ENCODE results near the gene CABP7. TPM values are rescaled to one million over a fixed set of nuclear protein-coding genes. Genes with fewer than 3 reads are reported as not detected.

Gene CABP7
- total RNA-seq, 1 experiment from 2014 or later = not detected

DNA sequence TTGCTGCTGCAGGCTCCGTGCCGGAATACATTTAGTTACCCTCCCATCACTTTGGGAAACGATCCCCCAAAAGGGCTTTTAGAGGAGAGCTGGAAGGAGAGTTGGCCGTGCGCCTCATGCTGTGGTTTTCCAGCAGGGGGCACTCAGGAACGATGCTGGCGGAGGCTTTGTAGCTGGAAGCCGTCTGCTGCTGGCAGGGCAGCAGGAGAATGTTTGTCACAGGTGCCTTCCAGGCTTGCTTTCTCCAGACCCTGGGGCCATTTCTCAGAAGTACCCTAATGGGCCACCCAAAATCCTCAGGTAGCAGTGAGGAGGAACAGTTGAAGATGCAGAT is 30.0 kb upstream of the CABP7 start:
- POLR2A ChIA-PET = no interaction called here

More for the DNA sequence above, 30.0 kb upstream of the CABP7 start:
- no peak for DNase-seq (ENCODE audit: low read depth, low spot score)
- ATAC-seq = peak; percentile 74
- Histone ChIP-seq H3K4me2 (ENCODE audit: low read length) (no peak overlapping the region), H3K9me3 (ENCODE audit: control insufficient read depth in 1 of 2, insufficient read depth in 1 of 2, low read depth in 1 of 2, low read length in 2 of 2) (no peaks in the 10 kb centered on the region), H3K27ac (ENCODE audit: low read depth, low read length) (no peak overlapping the region), H3K9ac (ENCODE audit: low read length) (no peak overlapping the region), H3K36me3 (ENCODE audit: control insufficient read depth in 1 of 2, insufficient read depth in 2 of 2, low read length in 2 of 2) (no peaks in the 10 kb centered on the region), H3K4me3 (replicated peaks in 1 of 2; ENCODE audit: low read depth in 1 of 2, low read length in 2 of 2) (no peak overlapping the region), H3K4me1 (ENCODE audit: control insufficient read depth in 1 of 2, insufficient read depth in 2 of 2, low read length in 2 of 2) (no peaks in the 10 kb centered on the region), H3K27me3 (ENCODE audit: insufficient read depth, low read length) (no peaks in the 10 kb centered on the region), H3K79me2 (ENCODE audit: insufficient read depth, low read length) (no peaks in the 10 kb centered on the region; the same call in 1 of the 2 replicates), H4K20me1 (ENCODE audit: insufficient read depth) (no peaks in the 10 kb centered on the region), H2AFZ (ENCODE audit: low read depth, low read length, poor library complexity, severe bottlenecking) (no peak overlapping the region), H3K9me2 (ENCODE audit: insufficient read depth) (no peaks in the 10 kb centered on the region)
- TF ChIP-seq CEBPB (IDR thresholded peaks at IDR 0.05; ENCODE audit: low read depth) (no peak), EGR1 (IDR thresholded peaks at IDR 0.05; ENCODE audit: low read depth) (no peak), POLR2A (IDR thresholded peaks at IDR 0.05; ENCODE audit: borderline replicate concordance, extremely low read depth, insufficient read depth, insufficient read length) (no peak), CBX3 (IDR thresholded peaks at IDR 0.05; ENCODE audit: low read depth) (no peak), YY1 (IDR thresholded peaks at IDR 0.05; ENCODE audit: extremely low read depth, insufficient replicate concordance, low read depth, low read length) (no peak), RAD21 (IDR thresholded peaks at IDR 0.05; ENCODE audit: low read depth) (peak; percentile 64), TCF7L2 (IDR thresholded peaks at IDR 0.05; ENCODE audit: borderline replicate concordance, extremely low read depth, insufficient read depth, insufficient read length) (peak; percentile 78), JUND (IDR thresholded peaks at IDR 0.05) (no peak), ELF1 (IDR thresholded peaks at IDR 0.05; ENCODE audit: borderline replicate concordance, low read depth) (no peak), EZH2 (IDR thresholded peaks at IDR 0.05) (no peak), ZNF274 (IDR thresholded peaks at IDR 0.05; ENCODE audit: low read depth, low read length) (no peak), FOSL1 (IDR thresholded peaks at IDR 0.05; ENCODE audit: low read depth) (no peak), SIN3A (IDR thresholded peaks at IDR 0.05; ENCODE audit: low read depth) (no peak), POLR2AphosphoS5 (IDR thresholded peaks at IDR 0.05; ENCODE audit: low read depth, low read length) (no peak)
- TF ChIP-seq, protein P1, sequence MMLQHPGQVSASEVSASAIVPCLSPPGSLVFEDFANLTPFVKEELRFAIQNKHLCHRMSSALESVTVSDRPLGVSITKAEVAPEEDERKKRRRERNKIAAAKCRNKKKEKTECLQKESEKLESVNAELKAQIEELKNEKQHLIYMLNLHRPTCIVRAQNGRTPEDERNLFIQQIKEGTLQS (IDR thresholded peaks at IDR 0.05) = no peak
- TF ChIP-seq, protein P2, sequence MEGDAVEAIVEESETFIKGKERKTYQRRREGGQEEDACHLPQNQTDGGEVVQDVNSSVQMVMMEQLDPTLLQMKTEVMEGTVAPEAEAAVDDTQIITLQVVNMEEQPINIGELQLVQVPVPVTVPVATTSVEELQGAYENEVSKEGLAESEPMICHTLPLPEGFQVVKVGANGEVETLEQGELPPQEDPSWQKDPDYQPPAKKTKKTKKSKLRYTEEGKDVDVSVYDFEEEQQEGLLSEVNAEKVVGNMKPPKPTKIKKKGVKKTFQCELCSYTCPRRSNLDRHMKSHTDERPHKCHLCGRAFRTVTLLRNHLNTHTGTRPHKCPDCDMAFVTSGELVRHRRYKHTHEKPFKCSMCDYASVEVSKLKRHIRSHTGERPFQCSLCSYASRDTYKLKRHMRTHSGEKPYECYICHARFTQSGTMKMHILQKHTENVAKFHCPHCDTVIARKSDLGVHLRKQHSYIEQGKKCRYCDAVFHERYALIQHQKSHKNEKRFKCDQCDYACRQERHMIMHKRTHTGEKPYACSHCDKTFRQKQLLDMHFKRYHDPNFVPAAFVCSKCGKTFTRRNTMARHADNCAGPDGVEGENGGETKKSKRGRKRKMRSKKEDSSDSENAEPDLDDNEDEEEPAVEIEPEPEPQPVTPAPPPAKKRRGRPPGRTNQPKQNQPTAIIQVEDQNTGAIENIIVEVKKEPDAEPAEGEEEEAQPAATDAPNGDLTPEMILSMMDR (IDR thresholded peaks at IDR 0.05 in 2 of 3, conservative IDR thresholded peaks at IDR 0.05 in 1 of 3; ENCODE audit: borderline replicate concordance in 1 of 3, insufficient read depth in 1 of 3, low read depth in 2 of 3, low read length in 2 of 3) = peak; percentile 56 to 73 (median 71); a peak in 5 of 6 replicates
- TF ChIP-seq, protein P3, sequence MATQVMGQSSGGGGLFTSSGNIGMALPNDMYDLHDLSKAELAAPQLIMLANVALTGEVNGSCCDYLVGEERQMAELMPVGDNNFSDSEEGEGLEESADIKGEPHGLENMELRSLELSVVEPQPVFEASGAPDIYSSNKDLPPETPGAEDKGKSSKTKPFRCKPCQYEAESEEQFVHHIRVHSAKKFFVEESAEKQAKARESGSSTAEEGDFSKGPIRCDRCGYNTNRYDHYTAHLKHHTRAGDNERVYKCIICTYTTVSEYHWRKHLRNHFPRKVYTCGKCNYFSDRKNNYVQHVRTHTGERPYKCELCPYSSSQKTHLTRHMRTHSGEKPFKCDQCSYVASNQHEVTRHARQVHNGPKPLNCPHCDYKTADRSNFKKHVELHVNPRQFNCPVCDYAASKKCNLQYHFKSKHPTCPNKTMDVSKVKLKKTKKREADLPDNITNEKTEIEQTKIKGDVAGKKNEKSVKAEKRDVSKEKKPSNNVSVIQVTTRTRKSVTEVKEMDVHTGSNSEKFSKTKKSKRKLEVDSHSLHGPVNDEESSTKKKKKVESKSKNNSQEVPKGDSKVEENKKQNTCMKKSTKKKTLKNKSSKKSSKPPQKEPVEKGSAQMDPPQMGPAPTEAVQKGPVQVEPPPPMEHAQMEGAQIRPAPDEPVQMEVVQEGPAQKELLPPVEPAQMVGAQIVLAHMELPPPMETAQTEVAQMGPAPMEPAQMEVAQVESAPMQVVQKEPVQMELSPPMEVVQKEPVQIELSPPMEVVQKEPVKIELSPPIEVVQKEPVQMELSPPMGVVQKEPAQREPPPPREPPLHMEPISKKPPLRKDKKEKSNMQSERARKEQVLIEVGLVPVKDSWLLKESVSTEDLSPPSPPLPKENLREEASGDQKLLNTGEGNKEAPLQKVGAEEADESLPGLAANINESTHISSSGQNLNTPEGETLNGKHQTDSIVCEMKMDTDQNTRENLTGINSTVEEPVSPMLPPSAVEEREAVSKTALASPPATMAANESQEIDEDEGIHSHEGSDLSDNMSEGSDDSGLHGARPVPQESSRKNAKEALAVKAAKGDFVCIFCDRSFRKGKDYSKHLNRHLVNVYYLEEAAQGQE (IDR thresholded peaks at IDR 0.05; ENCODE audit: low read depth) = no peak
- CTCF ChIA-PET = interaction anchor here (0.6 to 2.5 kb wide), 14 partner anchors 10 to 637 kb away, joined by 3 to 25 read pairs (median 4); partner anchors contain the start of gene TBC1D10A
- intact Hi-C loops (cut with micrococcal nuclease) = loop anchor here (1.0 kb wide), 2 partner anchors 315 to 399 kb away; no protein-coding TSS in a partner anchor
- no TSS peak for BruUV-seq (replicated peaks)
- RAD21 ChIA-PET (ENCODE audit: low non-redundant PET in 1 of 2, low total read pairs in 2 of 2, uncharacterized antibody in 2 of 2, unreplicated experiment in 2 of 2) = interaction anchor here (0.7 to 1.2 kb wide), 2 partner anchors 11 to 399 kb away, joined by 3 to 4 read pairs; no protein-coding TSS in a partner anchor
